ENCODE results near the gene SCN5A. TPM values are rescaled to one million over a fixed set of nuclear protein-coding genes. Genes with fewer than 3 reads are reported as not detected.
A peak's percentile ranks its signal among the peaks of the same experiment; 100 is the strongest.

SCN5A gene
- total and polyA plus RNA-seq, 5 donors from 2014 or later: not detected

- Mint-ChIP-seq H3K27ac (peak overlapping the region in 1 of 3 donors; percentile 77), H3K9me3 (no peaks in the 10 kb centered on the region), H3K27me3 (no peaks in the 10 kb centered on the region), H3K4me3 (no peak overlapping the region), H3K4me1 (peaks cover 0 to 5% (median 1%) of the 10 kb centered on the region in 4 donors), H3K36me3 (peaks cover 29% of the 10 kb centered on the region)
- no peaks in the 10 kb centered on the region for H3K27me3 ChIP-seq (ENCODE audit: control insufficient read depth, insufficient read depth, low read length)
- DNase-seq (no peak), ATAC-seq (ENCODE audit: low read depth in 2 of 2) (no peak)
- H3K4me3 ChIP-seq (ENCODE audit: low read depth, low read length): no peak overlapping the region
- H3K9me3 ChIP-seq (ENCODE audit: control insufficient read depth in 2 of 2, low read length in 2 of 2): no peaks in the 10 kb centered on the region
- H3K36me3 ChIP-seq (ENCODE audit: control insufficient read depth, insufficient read depth, low read length): peaks cover 3% of the 10 kb centered on the region
- no peak overlapping the region for H3K27ac ChIP-seq (ENCODE audit: insufficient read depth, low read length, poor library complexity, severe bottlenecking)
- no peaks in the 10 kb centered on the region for H3K4me1 ChIP-seq (ENCODE audit: control insufficient read depth, insufficient read depth, low read length, poor library complexity, severe bottlenecking)
These were observed 117.0 kb downstream of the SCN5A start for GRCh38 chr3:38532529-38532928.

GRCh38 chr3:38528457-38528856 is 121.0 kb downstream of the SCN5A start:
- H3K4me1 ChIP-seq (ENCODE audit: control insufficient read depth, insufficient read depth, low read length, poor library complexity, severe bottlenecking): no peaks in the 10 kb centered on the region
- Mint-ChIP-seq H3K27me3 (no peaks in the 10 kb centered on the region), H3K27ac (no peak overlapping the region), H3K4me3 (no peak overlapping the region), H3K4me1 (peaks cover 0 to 8% (median 5%) of the 10 kb centered on the region in 4 donors), H3K9me3 (no peaks in the 10 kb centered on the region), H3K36me3 (peaks cover 59% of the 10 kb centered on the region)
- H3K9me3 ChIP-seq (ENCODE audit: control insufficient read depth in 2 of 2, low read length in 2 of 2): no peaks in the 10 kb centered on the region
- peaks cover 23% of the 10 kb centered on the region for H3K36me3 ChIP-seq (ENCODE audit: control insufficient read depth, insufficient read depth, low read length)
- DNase-seq (no peak), ATAC-seq (ENCODE audit: low read depth in 2 of 2) (no peak)
- no peak overlapping the region for H3K27ac ChIP-seq (ENCODE audit: insufficient read depth, low read length, poor library complexity, severe bottlenecking)
- no peaks in the 10 kb centered on the region for H3K27me3 ChIP-seq (ENCODE audit: control insufficient read depth, insufficient read depth, low read length)
- no peak overlapping the region for H3K4me3 ChIP-seq (ENCODE audit: low read depth, low read length)

- ATAC-seq (ENCODE audit: low read depth in 2 of 2) (no peak), DNase-seq (no peak)
- Mint-ChIP-seq H3K36me3 (peaks cover 56% of the 10 kb centered on the region), H3K9me3 (no peaks in the 10 kb centered on the region), H3K27me3 (no peaks in the 10 kb centered on the region), H3K4me3 (no peak overlapping the region), H3K27ac (no peak overlapping the region), H3K4me1 (peaks cover 0 to 8% (median 3%) of the 10 kb centered on the region in 4 donors)
- Histone ChIP-seq H3K36me3 (ENCODE audit: control insufficient read depth, insufficient read depth, low read length) (peaks cover 23% of the 10 kb centered on the region), H3K4me3 (ENCODE audit: low read depth, low read length) (no peak overlapping the region), H3K4me1 (ENCODE audit: control insufficient read depth, insufficient read depth, low read length, poor library complexity, severe bottlenecking) (no peaks in the 10 kb centered on the region), H3K27ac (ENCODE audit: insufficient read depth, low read length, poor library complexity, severe bottlenecking) (no peak overlapping the region), H3K9me3 (ENCODE audit: control insufficient read depth in 2 of 2, low read length in 2 of 2) (no peaks in the 10 kb centered on the region), H3K27me3 (ENCODE audit: control insufficient read depth, insufficient read depth, low read length) (no peaks in the 10 kb centered on the region)
These were observed 122.7 kb downstream of the SCN5A start for GRCh38 chr3:38526792-38527191.

GRCh38 chr3:38524141-38524739 is 125.2 kb downstream of the SCN5A start:
- peak overlapping the region in 2 of 3 donors; percentile 36 to 39 for H3K27ac Mint-ChIP-seq
- Histone ChIP-seq H3K9me3 (ENCODE audit: control insufficient read depth in 2 of 2, low read length in 2 of 2) (no peaks in the 10 kb centered on the region), H3K27ac (ENCODE audit: insufficient read depth, low read length, poor library complexity, severe bottlenecking) (no peak overlapping the region), H3K36me3 (ENCODE audit: control insufficient read depth, insufficient read depth, low read length) (peaks cover 23% of the 10 kb centered on the region), H3K4me1 (ENCODE audit: control insufficient read depth, insufficient read depth, low read length, poor library complexity, severe bottlenecking) (peaks cover 12% of the 10 kb centered on the region), H3K27me3 (ENCODE audit: control insufficient read depth, insufficient read depth, low read length) (no peaks in the 10 kb centered on the region), H3K4me3 (ENCODE audit: low read depth, low read length) (no peak overlapping the region)
- H3K9me3 Mint-ChIP-seq: no peaks in the 10 kb centered on the region
- peaks cover 47% of the 10 kb centered on the region for H3K36me3 Mint-ChIP-seq
- DNase-seq (no peak), ATAC-seq (ENCODE audit: low read depth in 2 of 2) (no peak)
- H3K27me3 Mint-ChIP-seq: no peaks in the 10 kb centered on the region
- H3K4me3 Mint-ChIP-seq: no peak overlapping the region
- H3K4me1 Mint-ChIP-seq: peaks cover 14 to 26% (median 21%) of the 10 kb centered on the region in 4 donors

GRCh38 chr3:38522002-38522401 is 127.5 kb downstream of the SCN5A start:
- DNase-seq (no peak), ATAC-seq (ENCODE audit: low read depth in 2 of 2) (no peak)
- Mint-ChIP-seq H3K9me3 (no peaks in the 10 kb centered on the region), H3K4me1 (peaks cover 18 to 33% (median 31%) of the 10 kb centered on the region in 4 donors), H3K36me3 (peaks cover 39% of the 10 kb centered on the region), H3K4me3 (no peak overlapping the region), H3K27ac (no peak overlapping the region), H3K27me3 (no peaks in the 10 kb centered on the region)
- peaks cover 23% of the 10 kb centered on the region for H3K36me3 ChIP-seq (ENCODE audit: control insufficient read depth, insufficient read depth, low read length)
- H3K27ac ChIP-seq (ENCODE audit: insufficient read depth, low read length, poor library complexity, severe bottlenecking): no peak overlapping the region
- no peaks in the 10 kb centered on the region for H3K27me3 ChIP-seq (ENCODE audit: control insufficient read depth, insufficient read depth, low read length)
- no peak overlapping the region for H3K4me3 ChIP-seq (ENCODE audit: low read depth, low read length)
- peaks cover 19% of the 10 kb centered on the region for H3K4me1 ChIP-seq (ENCODE audit: control insufficient read depth, insufficient read depth, low read length, poor library complexity, severe bottlenecking)
- no peaks in the 10 kb centered on the region for H3K9me3 ChIP-seq (ENCODE audit: control insufficient read depth in 2 of 2, low read length in 2 of 2)

GRCh38 chr3:38521391-38521987 is 128.0 kb downstream of the SCN5A start:
- Mint-ChIP-seq H3K27me3 (no peaks in the 10 kb centered on the region), H3K9me3 (no peaks in the 10 kb centered on the region), H3K36me3 (peaks cover 39% of the 10 kb centered on the region), H3K4me3 (no peak overlapping the region), H3K4me1 (peaks cover 17 to 34% (median 32%) of the 10 kb centered on the region in 4 donors), H3K27ac (peak overlapping the region in 2 of 3 donors; percentile 28 to 61)
- Histone ChIP-seq H3K4me1 (ENCODE audit: control insufficient read depth, insufficient read depth, low read length, poor library complexity, severe bottlenecking) (peaks cover 19% of the 10 kb centered on the region), H3K36me3 (ENCODE audit: control insufficient read depth, insufficient read depth, low read length) (peaks cover 26% of the 10 kb centered on the region), H3K27ac (ENCODE audit: insufficient read depth, low read length, poor library complexity, severe bottlenecking) (no peak overlapping the region), H3K4me3 (ENCODE audit: low read depth, low read length) (no peak overlapping the region), H3K27me3 (ENCODE audit: control insufficient read depth, insufficient read depth, low read length) (no peaks in the 10 kb centered on the region), H3K9me3 (ENCODE audit: control insufficient read depth in 2 of 2, low read length in 2 of 2) (no peaks in the 10 kb centered on the region)
- DNase-seq (peak; percentile 40 to 78 (median 62)), ATAC-seq (ENCODE audit: low read depth in 2 of 2) (peak; percentile 57 to 69)

GRCh38 chr3:38519651-38520050 is 129.8 kb downstream of the SCN5A start:
- peak overlapping the region; percentile 52 to 95 (median 89) for H3K27ac Mint-ChIP-seq
- Histone ChIP-seq H3K27me3 (ENCODE audit: control insufficient read depth, insufficient read depth, low read length) (no peaks in the 10 kb centered on the region), H3K4me3 (ENCODE audit: low read depth, low read length) (peak overlapping the region; percentile 53), H3K4me1 (ENCODE audit: control insufficient read depth, insufficient read depth, low read length, poor library complexity, severe bottlenecking) (peaks cover 19% of the 10 kb centered on the region), H3K36me3 (ENCODE audit: control insufficient read depth, insufficient read depth, low read length) (peaks cover 21% of the 10 kb centered on the region), H3K27ac (ENCODE audit: insufficient read depth, low read length, poor library complexity, severe bottlenecking) (peak overlapping the region; percentile 53), H3K9me3 (ENCODE audit: control insufficient read depth in 2 of 2, low read length in 2 of 2) (no peaks in the 10 kb centered on the region)
- DNase-seq: peak in 2 of 3 donors; percentile 39 to 67
- no peaks in the 10 kb centered on the region for H3K9me3 Mint-ChIP-seq
- peak overlapping the region; percentile 37 to 81 (median 50) for H3K4me3 Mint-ChIP-seq
- H3K27me3 Mint-ChIP-seq: no peaks in the 10 kb centered on the region
- peaks cover 17 to 34% (median 28%) of the 10 kb centered on the region in 4 donors for H3K4me1 Mint-ChIP-seq
- ATAC-seq (ENCODE audit: low read depth in 2 of 2): peak in 1 of 2 donors; percentile 63
- H3K36me3 Mint-ChIP-seq: peaks cover 23% of the 10 kb centered on the region

- no peaks in the 10 kb centered on the region for H3K9me3 Mint-ChIP-seq
- H3K27ac Mint-ChIP-seq: peak overlapping the region; percentile 52 to 95 (median 89)
- no peak for DNase-seq
- H3K27ac ChIP-seq (ENCODE audit: insufficient read depth, low read length, poor library complexity, severe bottlenecking): peak overlapping the region; percentile 16
- H3K4me3 ChIP-seq (ENCODE audit: low read depth, low read length): peak overlapping the region; percentile 53
- ATAC-seq (ENCODE audit: low read depth in 2 of 2): no peak
- peaks cover 19% of the 10 kb centered on the region for H3K4me1 ChIP-seq (ENCODE audit: control insufficient read depth, insufficient read depth, low read length, poor library complexity, severe bottlenecking)
- peaks cover 21% of the 10 kb centered on the region for H3K36me3 Mint-ChIP-seq
- H3K4me1 Mint-ChIP-seq: peaks cover 17 to 34% (median 28%) of the 10 kb centered on the region in 4 donors
- H3K27me3 ChIP-seq (ENCODE audit: control insufficient read depth, insufficient read depth, low read length): no peaks in the 10 kb centered on the region
- peaks cover 22% of the 10 kb centered on the region for H3K36me3 ChIP-seq (ENCODE audit: control insufficient read depth, insufficient read depth, low read length)
- no peaks in the 10 kb centered on the region for H3K9me3 ChIP-seq (ENCODE audit: control insufficient read depth in 2 of 2, low read length in 2 of 2)
- H3K27me3 Mint-ChIP-seq: no peaks in the 10 kb centered on the region
- no peak overlapping the region for H3K4me3 Mint-ChIP-seq
These were observed 130.5 kb downstream of the SCN5A start for GRCh38 chr3:38519000-38519399.
